Thyroid gland (tissue), 4 donors: ENCODE data around the gene NR6A1. TPM values are rescaled to one million over a fixed set of nuclear protein-coding genes. Genes with fewer than 3 reads are reported as not detected.

Source experiments
- DNase-seq, 2 donors: peaks; one replicate each; pipeline ENCODE4 v3.0.0-alpha.2; 2019
- H3K27ac ChIP-seq, 3 donors: fragments of 200-600 bp; sonication (generic); 1 replicate in 2 of 3; 2 replicates in 1 of 3; pipeline ENCODE4 v1.5.1; 2016 to 2019; ENCODE audit warnings: mild to moderate bottlenecking in 1 of 3, moderate library complexity in 1 of 3
- H3K27me3 ChIP-seq: fragments of 200-600 bp; sonication (generic); one replicate; pipeline ENCODE4 v1.5.1; 2019
- H3K36me3 ChIP-seq, 2 donors: fragments of 200-600 bp; sonication (generic); one replicate each; pipeline ENCODE4 v1.5.1; 2016 to 2019
- H3K4me1 ChIP-seq, 2 donors: fragments of 200-600 bp; sonication (generic); one replicate each; pipeline ENCODE4 v1.5.1; 2017 to 2019
- H3K4me3 ChIP-seq, 3 donors: fragments of 200-600 bp; sonication (generic); replicated peaks in 1 of 3; 1 replicate in 2 of 3; 2 replicates in 1 of 3; pipeline ENCODE4 v1.5.1; 2016; ENCODE audit warnings: mild to moderate bottlenecking in 1 of 3
- H3K9me3 ChIP-seq: fragments of 200-600 bp; sonication (generic); one replicate; pipeline ENCODE4 v1.5.1; 2017
- POLR2A ChIP-seq, 2 donors: fragments of 450-650 bp; IDR thresholded peaks; one replicate each; pipeline ENCODE4 v1.6.1; 2017; ENCODE audit warnings: antibody characterized with exemption in 2 of 2, mild to moderate bottlenecking in 2 of 2, moderate library complexity in 1 of 2
- WGBS, 2 donors: methylation state at CpG; one replicate each; pipeline ENCODE4 v1.1.5; 2017; 5-methylcytosine and 5-hydroxymethylcytosine counted together
- intact Hi-C: fragments of 100-400 bp; cut with DNase I; formaldehyde crosslinking; loops from one replicate; pipeline ENCODE4 v1.15.1; 2023
- total RNA-seq, 4 donors: library from RNA; depleted of rRNA; stranded (reverse); fragments of >200 nt; gene quantifications; one replicate each; pipeline ENCODE4 v1.2.3, GENCODE V29; 2016
- TF ChIP-seq, protein P1 (sequence below), 6 experiments: fragments of 200-600 bp in 3 of 6; fragments of 450-650 bp in 3 of 6; sonication (generic) in 3 of 6; IDR thresholded peaks; one replicate each; pipeline ENCODE4 v1.5.1; 2016 to 2019; ENCODE audit warnings: antibody characterized with exemption in 6 of 6, mild to moderate bottlenecking in 2 of 6, inconsistent platforms in 1 of 6, moderate library complexity in 1 of 6

The NR6A1 gene
- total RNA-seq, 4 donors from 2014 or later: 15.3 to 25.0 (median 19.3) TPM

- Histone ChIP-seq H3K27ac (peak overlapping the region; percentile 39 to 71 (median 67)), H3K9me3 (no peaks in the 10 kb centered on the region), H3K27me3 (no peaks in the 10 kb centered on the region), H3K4me1 (peaks cover 37 to 63% of the 10 kb centered on the region in 2 donors), H3K4me3 (no peak overlapping the region), H3K36me3 (no peaks in the 10 kb centered on the region)
- intact Hi-C loops: no loop called here
- WGBS, 2 donors: 85 to 87% methylated on average over 3 of the region's 3 CpGs
- no peak for TF ChIP-seq POLR2A (IDR thresholded peaks at IDR 0.05)
- TF ChIP-seq, protein P1, sequence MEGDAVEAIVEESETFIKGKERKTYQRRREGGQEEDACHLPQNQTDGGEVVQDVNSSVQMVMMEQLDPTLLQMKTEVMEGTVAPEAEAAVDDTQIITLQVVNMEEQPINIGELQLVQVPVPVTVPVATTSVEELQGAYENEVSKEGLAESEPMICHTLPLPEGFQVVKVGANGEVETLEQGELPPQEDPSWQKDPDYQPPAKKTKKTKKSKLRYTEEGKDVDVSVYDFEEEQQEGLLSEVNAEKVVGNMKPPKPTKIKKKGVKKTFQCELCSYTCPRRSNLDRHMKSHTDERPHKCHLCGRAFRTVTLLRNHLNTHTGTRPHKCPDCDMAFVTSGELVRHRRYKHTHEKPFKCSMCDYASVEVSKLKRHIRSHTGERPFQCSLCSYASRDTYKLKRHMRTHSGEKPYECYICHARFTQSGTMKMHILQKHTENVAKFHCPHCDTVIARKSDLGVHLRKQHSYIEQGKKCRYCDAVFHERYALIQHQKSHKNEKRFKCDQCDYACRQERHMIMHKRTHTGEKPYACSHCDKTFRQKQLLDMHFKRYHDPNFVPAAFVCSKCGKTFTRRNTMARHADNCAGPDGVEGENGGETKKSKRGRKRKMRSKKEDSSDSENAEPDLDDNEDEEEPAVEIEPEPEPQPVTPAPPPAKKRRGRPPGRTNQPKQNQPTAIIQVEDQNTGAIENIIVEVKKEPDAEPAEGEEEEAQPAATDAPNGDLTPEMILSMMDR (IDR thresholded peaks at IDR 0.05): no peak
- peak in 1 of 2 donors; percentile 1 for DNase-seq
Observed at GRCh38 chr9:124788542-124789217, 17.6 kb upstream of the NR6A1 start.

DNA sequence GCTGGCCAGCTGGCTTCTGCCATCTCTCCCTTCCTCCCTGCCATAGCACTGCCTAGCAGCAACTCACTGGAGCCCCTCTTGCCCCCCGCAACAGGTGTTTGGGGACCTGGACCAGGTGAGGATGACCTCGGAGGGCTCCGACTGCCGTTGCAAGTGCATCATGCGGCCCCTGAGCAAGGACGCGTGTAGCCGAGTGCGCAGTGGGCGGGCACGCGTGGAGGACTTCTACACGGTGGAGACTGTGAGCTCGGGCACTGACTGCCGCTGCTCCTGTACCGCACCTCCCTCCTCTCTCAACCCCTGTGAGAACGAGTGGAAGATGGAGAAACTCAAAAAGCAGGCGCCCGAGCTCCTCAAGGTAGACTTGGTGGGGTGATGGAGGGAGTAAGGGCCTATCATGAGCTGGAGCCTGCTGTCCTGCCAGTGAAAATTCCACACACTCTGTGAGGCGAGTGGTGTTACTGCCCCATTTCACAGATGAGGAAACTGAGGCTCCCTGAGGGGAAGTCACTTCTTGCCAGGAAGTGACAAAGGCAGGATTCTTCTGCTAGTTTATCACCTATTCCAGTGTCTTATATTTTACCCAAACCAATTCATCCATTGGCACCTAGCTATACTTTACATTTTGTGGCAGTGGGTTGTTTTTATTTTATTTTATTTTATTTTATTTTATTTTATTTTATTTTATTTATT, 15.9 kb upstream of the NR6A1 start:
- intact Hi-C loops: no loop called here
- WGBS, 2 donors: 95 to 97% methylated on average over 17 to 20 of the region's 20 CpGs
- Histone ChIP-seq H3K27ac (peak overlapping the region in 1 of 3 donors; percentile 31), H3K9me3 (no peaks in the 10 kb centered on the region), H3K36me3 (no peaks in the 10 kb centered on the region), H3K27me3 (no peaks in the 10 kb centered on the region), H3K4me3 (no peak overlapping the region), H3K4me1 (peaks cover 35 to 63% of the 10 kb centered on the region in 2 donors)
- no peak for DNase-seq
- no peak for TF ChIP-seq POLR2A (IDR thresholded peaks at IDR 0.05)
- TF ChIP-seq, protein P1 (IDR thresholded peaks at IDR 0.05): no peak

GRCh38 chr9:124784509-124784908, 13.4 kb upstream of the NR6A1 start:
- TF ChIP-seq, protein P1 (IDR thresholded peaks at IDR 0.05): no peak
- TF ChIP-seq POLR2A (IDR thresholded peaks at IDR 0.05): no peak
- H3K27me3 ChIP-seq: no peaks in the 10 kb centered on the region
- intact Hi-C loops: no loop called here
- WGBS, 2 donors: 62 to 73% methylated on average over 2 of the region's 2 CpGs
- H3K4me1 ChIP-seq: peaks cover 44 to 65% of the 10 kb centered on the region in 2 donors
- H3K4me3 ChIP-seq: no peak overlapping the region
- H3K27ac ChIP-seq: peak overlapping the region; percentile 34 to 95 (median 95)
- H3K9me3 ChIP-seq: no peaks in the 10 kb centered on the region
- DNase-seq: no peak
- H3K36me3 ChIP-seq: no peaks in the 10 kb centered on the region

- 94 to 95% methylated on average over 2 of the region's 2 CpGs for WGBS, 2 donors
- Histone ChIP-seq H3K9me3 (no peaks in the 10 kb centered on the region), H3K27me3 (no peaks in the 10 kb centered on the region), H3K4me3 (no peak overlapping the region), H3K27ac (peak overlapping the region; percentile 90 to 95 (median 95)), H3K4me1 (peaks cover 45 to 65% of the 10 kb centered on the region in 2 donors), H3K36me3 (no peaks in the 10 kb centered on the region)
- no peak for TF ChIP-seq POLR2A (IDR thresholded peaks at IDR 0.05)
- TF ChIP-seq, protein P1 (IDR thresholded peaks at IDR 0.05): no peak
- no peak for DNase-seq
- intact Hi-C loops: no loop called here
Observed at GRCh38 chr9:124783830-124784229, 12.7 kb upstream of the NR6A1 start.
